Karpas-422 (cell line): ENCODE measurements around the gene PRKAR2B. TPM values are rescaled to one million over a fixed set of nuclear protein-coding genes. Genes with fewer than 3 reads are reported as not detected.

Experiments used
- DNase-seq: peaks from one replicate; pipeline ENCODE4 v3.0.0-alpha.2; 2015
- H2AFZ ChIP-seq: fragments of 200-600 bp; sonication (generic); 2 replicates; pipeline ENCODE4 v1.6.1; 2014; ENCODE audit warnings: antibody characterized with exemption, low read length, mixed read lengths
- H3K27ac ChIP-seq: fragments of 200-600 bp; sonication (generic); 2 replicates; pipeline ENCODE4 v1.5.1; 2014; ENCODE audit warnings: mild to moderate bottlenecking, low read length, moderate library complexity
- H3K27me3 ChIP-seq: fragments of 200-600 bp; sonication (generic); 2 replicates; pipeline ENCODE4 v1.6.1; 2014; ENCODE audit warnings: low read length, mixed read lengths
- H3K36me3 ChIP-seq: fragments of 200-600 bp; sonication (generic); 2 replicates; pipeline ENCODE4 v1.6.1; 2014; ENCODE audit warnings: low read length, mixed read lengths; ENCODE audit not compliant: insufficient read depth
- H3K4me1 ChIP-seq: fragments of 200-600 bp; sonication (generic); 2 replicates; pipeline ENCODE4 v1.6.1; 2014; ENCODE audit warnings: mild to moderate bottlenecking, low read length, mixed read lengths
- H3K4me2 ChIP-seq: fragments of 200-600 bp; sonication (generic); 2 replicates; pipeline ENCODE4 v1.6.1; 2014; ENCODE audit warnings: low read length, low read depth, mild to moderate bottlenecking; ENCODE audit not compliant: poor library complexity, severe bottlenecking
- H3K4me3 ChIP-seq: fragments of 200-600 bp; sonication (generic); 2 replicates; pipeline ENCODE4 v1.5.1; 2014; ENCODE audit warnings: mild to moderate bottlenecking, antibody characterized with exemption, low read length, mixed read lengths
- H3K79me2 ChIP-seq: fragments of 200-600 bp; sonication (generic); 2 replicates; pipeline ENCODE4 v1.6.1; 2014; ENCODE audit warnings: mild to moderate bottlenecking, low read length, mixed read lengths
- H3K9ac ChIP-seq: fragments of 200-600 bp; sonication (generic); 2 replicates; pipeline ENCODE4 v1.6.0; 2014; ENCODE audit warnings: low read length
- H3K9me2 ChIP-seq: fragments of 200-600 bp; sonication (generic), shearing (Covaris generic); replicated peaks from 2 replicates; pipeline ENCODE4 v1.6.0; 2014; ENCODE audit warnings: mild to moderate bottlenecking, low read length, moderate library complexity; ENCODE audit not compliant: insufficient read depth
- H3K9me3 ChIP-seq: fragments of 300-700, 200-600 bp; sonication (generic); 2 replicates; pipeline ENCODE4 v1.6.1; 2014; ENCODE audit warnings: low read length, mixed read lengths
- H4K20me1 ChIP-seq: fragments of 200-600 bp; sonication (generic); 2 replicates; pipeline ENCODE4 v1.6.1; 2014; ENCODE audit warnings: mild to moderate bottlenecking, antibody characterized with exemption, low read length, low read depth; ENCODE audit not compliant: insufficient read depth
- total RNA-seq: library from RNA; depleted of rRNA; stranded (reverse); fragments of >200 nt; shearing (Covaris generic); gene quantifications from 2 replicates; pipeline ENCODE4 v1.2.3, GENCODE V29; 2014; ENCODE audit warnings: low replicate concordance

The PRKAR2B gene
- total RNA-seq, 1 experiment from 2014 or later, result 0.67 TPM

DNA sequence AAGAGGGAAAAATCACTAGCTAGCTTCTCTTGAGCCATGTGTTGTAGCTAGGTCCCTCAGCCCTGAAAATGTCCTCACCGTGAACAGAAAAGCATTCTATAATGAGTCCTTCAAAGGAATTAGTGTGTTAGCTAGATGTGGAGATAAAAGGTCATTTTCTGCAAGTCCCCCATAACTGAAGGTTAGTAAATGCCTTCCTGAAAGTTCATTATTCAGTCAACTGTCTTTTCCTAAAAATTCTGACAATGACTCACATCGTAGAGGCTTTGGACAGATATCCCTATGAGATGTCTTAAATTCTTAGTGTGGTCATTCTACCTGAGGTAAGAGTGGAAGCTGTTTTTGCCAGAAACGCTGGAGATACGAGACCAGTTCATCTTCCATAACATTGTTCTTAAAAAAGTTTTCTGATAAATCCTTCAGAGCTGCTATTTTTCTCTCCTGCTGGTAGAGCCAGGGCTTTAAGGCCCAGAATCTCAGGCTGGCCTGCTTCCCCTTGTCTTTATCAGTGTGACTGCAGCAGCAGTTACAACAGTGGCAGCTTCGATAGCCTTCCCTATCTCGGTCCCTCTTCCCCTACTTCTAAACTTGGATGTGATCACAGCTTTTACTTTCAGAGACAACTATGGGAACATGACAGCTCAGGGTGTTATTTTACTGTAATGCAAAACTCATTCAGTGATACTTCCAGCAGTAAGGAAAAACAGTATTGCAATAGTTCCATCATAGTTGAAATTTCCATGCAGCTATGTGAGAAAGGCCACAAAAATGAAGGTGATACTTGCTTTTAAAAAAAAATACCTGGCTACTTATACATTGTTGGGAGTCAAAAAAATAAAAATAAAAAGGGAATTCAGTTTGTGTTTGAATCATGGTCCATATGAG is 37.3 kb upstream of the PRKAR2B start:
- Histone ChIP-seq H3K4me2 (no peak overlapping the region), H3K27ac (no peak overlapping the region), H4K20me1 (no peaks in the 10 kb centered on the region), H3K9me3 (no peaks in the 10 kb centered on the region), H3K4me3 (no peak overlapping the region), H3K27me3 (no peaks in the 10 kb centered on the region), H3K9ac (no peak overlapping the region), H2AFZ (no peak overlapping the region), H3K4me1 (no peaks in the 10 kb centered on the region), H3K79me2 (no peaks in the 10 kb centered on the region), H3K36me3 (no peaks in the 10 kb centered on the region), H3K9me2 (no peaks in the 10 kb centered on the region)
- no peak for DNase-seq

DNA sequence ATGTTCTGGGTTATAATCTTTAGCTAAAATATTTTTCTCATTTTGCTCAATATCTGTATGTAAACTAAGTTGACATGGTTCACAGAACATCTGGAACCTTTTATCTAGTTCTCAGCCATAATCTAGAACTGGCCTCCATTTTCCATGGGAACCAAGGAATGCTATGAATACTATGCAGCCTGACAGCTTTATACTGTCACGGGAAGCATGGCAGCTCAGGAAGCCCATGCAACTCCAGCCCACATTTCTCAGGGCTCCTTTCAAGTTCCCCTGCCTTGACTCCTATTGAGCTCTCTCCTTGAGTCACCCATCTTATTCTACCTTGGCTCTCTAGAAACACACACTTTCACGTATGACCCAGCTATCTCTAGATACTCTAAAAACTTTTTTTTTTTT is 36.6 kb upstream of the PRKAR2B start:
- no peaks in the 10 kb centered on the region for H3K9me2 ChIP-seq
- H3K27ac ChIP-seq, result no peak overlapping the region
- no peaks in the 10 kb centered on the region for H3K9me3 ChIP-seq
- no peaks in the 10 kb centered on the region for H3K27me3 ChIP-seq
- no peak for DNase-seq
- H3K4me3 ChIP-seq, result no peak overlapping the region
- no peaks in the 10 kb centered on the region for H3K36me3 ChIP-seq
- H3K9ac ChIP-seq, result no peak overlapping the region
- no peaks in the 10 kb centered on the region for H3K4me1 ChIP-seq
- H3K79me2 ChIP-seq, result no peaks in the 10 kb centered on the region
- no peaks in the 10 kb centered on the region for H4K20me1 ChIP-seq
- no peak overlapping the region for H3K4me2 ChIP-seq
- no peak overlapping the region for H2AFZ ChIP-seq

DNA sequence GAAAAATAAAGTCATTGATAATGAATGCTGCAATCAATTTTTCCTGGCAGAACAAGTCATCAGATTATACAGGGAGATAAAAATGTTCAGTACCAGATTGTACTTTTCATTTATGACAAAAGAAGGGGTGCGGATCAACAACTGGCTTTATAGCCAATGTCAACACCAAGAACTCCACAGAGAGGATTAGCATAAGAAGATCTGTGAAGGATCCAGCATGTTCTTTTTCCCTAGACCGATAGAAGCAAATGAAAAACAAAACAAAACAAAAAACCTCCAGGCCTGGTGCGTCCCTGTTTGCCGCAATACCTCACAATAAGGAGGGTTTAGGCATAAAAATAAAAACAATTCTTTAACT is 34.7 kb upstream of the PRKAR2B start:
- no peaks in the 10 kb centered on the region for H3K9me2 ChIP-seq
- H3K36me3 ChIP-seq, result no peaks in the 10 kb centered on the region
- H3K27ac ChIP-seq, result no peak overlapping the region
- no peak for DNase-seq
- no peak overlapping the region for H3K4me2 ChIP-seq
- no peaks in the 10 kb centered on the region for H3K79me2 ChIP-seq
- H3K27me3 ChIP-seq, result no peaks in the 10 kb centered on the region
- H3K9ac ChIP-seq, result no peak overlapping the region
- no peaks in the 10 kb centered on the region for H3K9me3 ChIP-seq
- H2AFZ ChIP-seq, result no peak overlapping the region
- H4K20me1 ChIP-seq, result no peaks in the 10 kb centered on the region
- no peak overlapping the region for H3K4me3 ChIP-seq
- H3K4me1 ChIP-seq, result peaks cover 7% of the 10 kb centered on the region; the same call in 1 of the 2 replicates

DNA sequence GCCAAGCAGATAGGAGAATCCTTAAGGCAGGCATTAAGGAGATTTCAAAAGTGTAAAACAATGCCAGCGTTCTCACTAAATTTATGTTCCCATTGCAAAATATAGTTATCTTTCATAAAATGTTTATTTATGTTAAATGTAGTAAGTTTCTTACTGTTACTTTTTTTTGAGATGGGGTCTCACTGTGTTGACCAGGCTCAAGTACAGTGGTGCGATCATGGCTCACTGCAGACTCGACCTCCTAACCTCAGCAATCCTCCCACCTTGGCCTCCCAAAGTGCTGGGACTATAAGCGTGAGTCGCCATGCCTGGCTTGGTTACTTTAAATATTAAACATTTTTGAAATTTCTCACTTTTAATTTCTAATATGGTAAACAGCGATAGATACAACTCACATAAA is 31.8 kb upstream of the PRKAR2B start:
- no peak for DNase-seq
- Histone ChIP-seq H2AFZ (no peak overlapping the region), H4K20me1 (no peaks in the 10 kb centered on the region), H3K9me3 (no peaks in the 10 kb centered on the region), H3K4me1 (peaks cover 7% of the 10 kb centered on the region; the same call in 1 of the 2 replicates), H3K27ac (no peak overlapping the region), H3K79me2 (no peaks in the 10 kb centered on the region), H3K36me3 (no peaks in the 10 kb centered on the region), H3K9me2 (no peaks in the 10 kb centered on the region), H3K27me3 (no peaks in the 10 kb centered on the region), H3K4me3 (no peak overlapping the region), H3K9ac (no peak overlapping the region), H3K4me2 (no peak overlapping the region)

DNA sequence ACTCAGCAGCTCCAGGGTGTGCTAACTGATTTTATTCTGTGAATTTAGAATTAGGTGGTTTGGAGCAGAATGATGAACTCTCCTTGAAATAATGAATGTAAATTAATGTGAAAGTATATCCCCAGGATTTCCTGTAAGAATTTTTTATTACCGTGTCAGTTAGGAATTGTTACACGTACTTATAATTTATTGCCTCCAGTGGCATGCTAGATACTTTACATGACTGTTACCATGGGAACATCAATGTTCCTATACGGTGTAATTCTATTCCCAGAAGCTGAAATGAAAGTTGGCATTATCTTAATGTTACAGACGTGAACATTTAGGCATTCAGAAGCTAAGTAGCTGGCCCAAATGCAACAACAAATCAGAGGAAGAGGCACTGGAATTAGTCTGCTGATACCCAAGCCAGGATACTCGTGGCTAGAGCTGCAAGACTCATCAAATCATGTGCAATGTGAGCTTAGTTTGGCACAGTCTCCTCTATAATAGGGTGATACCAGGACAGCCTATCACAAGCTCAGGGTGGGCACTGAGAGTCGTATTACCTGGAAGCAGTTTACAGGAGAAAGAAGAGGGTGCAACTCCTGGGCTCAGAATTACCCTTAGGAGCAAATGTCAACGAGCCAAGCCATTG is 30.0 kb upstream of the PRKAR2B start:
- Histone ChIP-seq H4K20me1 (no peaks in the 10 kb centered on the region), H3K36me3 (no peaks in the 10 kb centered on the region), H3K27ac (no peak overlapping the region), H2AFZ (no peak overlapping the region), H3K27me3 (no peaks in the 10 kb centered on the region), H3K9ac (no peak overlapping the region), H3K9me3 (no peaks in the 10 kb centered on the region), H3K4me3 (no peak overlapping the region), H3K9me2 (no peaks in the 10 kb centered on the region), H3K4me1 (peaks cover 7% of the 10 kb centered on the region; the same call in 1 of the 2 replicates), H3K79me2 (no peaks in the 10 kb centered on the region), H3K4me2 (no peak overlapping the region)
- DNase-seq, result no peak

DNA sequence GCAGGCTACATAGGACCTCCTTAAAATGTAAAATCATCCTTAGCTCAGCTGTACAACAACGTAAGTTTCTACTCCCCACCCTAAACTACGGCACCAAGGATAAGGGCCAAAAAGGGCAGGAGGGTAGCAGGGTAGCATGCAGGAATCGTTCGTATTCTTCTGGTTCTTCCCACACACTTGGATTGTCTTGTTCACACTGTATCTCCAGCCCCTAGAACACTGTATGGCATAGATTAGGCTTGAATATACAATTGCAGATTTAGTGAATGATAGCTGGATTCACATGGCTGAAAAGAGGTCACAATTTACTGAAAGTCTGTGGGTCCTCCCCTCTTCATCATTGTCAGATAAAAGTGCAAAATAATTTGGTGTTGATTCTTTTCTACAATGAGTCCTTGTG is 28.2 kb upstream of the PRKAR2B start:
- H2AFZ ChIP-seq, result no peak overlapping the region
- no peaks in the 10 kb centered on the region for H3K79me2 ChIP-seq
- no peak overlapping the region for H3K27ac ChIP-seq
- no peaks in the 10 kb centered on the region for H3K9me2 ChIP-seq
- no peak overlapping the region for H3K9ac ChIP-seq
- H3K4me3 ChIP-seq, result no peak overlapping the region
- no peaks in the 10 kb centered on the region for H4K20me1 ChIP-seq
- H3K4me1 ChIP-seq, result peaks cover 7% of the 10 kb centered on the region; the same call in 1 of the 2 replicates
- H3K36me3 ChIP-seq, result no peaks in the 10 kb centered on the region
- no peaks in the 10 kb centered on the region for H3K27me3 ChIP-seq
- no peak overlapping the region for H3K4me2 ChIP-seq
- no peak for DNase-seq
- no peaks in the 10 kb centered on the region for H3K9me3 ChIP-seq

DNA sequence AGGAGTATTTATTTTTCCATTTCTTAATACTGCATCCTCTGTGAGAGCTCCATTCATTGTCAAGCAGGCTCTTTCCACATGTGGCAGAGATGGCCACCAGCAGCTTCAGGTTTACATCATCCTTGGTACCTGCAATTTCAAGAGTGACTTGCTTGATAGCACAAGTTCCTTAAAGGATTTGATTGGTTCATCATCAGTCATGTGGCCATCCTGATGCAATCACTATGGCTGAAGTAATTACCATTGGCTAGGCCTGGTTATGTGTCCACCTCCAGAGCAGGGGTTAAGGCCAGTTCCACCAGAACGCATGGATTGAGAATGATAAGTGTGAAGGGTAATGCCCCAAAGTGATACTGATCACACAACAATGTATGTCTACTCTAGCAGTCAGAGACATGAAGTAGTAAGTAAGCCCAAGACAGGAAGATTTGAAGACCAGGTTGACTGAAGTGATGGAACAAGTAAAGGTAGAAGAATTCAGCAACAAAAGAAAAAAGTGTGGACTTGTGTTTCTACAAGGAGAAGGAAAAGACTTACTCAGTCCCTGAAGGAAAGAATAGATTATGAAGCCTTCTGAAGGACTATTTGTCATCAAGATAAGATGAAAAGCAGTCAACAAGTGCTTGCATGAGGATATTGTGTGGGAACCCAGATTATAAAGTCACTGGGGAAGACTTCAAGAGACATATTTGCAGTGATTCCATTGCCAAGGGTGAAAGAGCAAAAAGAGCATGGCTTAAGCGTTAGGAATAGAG is 26.4 kb upstream of the PRKAR2B start:
- Histone ChIP-seq H3K4me2 (no peak overlapping the region), H3K4me1 (peaks cover 7% of the 10 kb centered on the region; the same call in 1 of the 2 replicates), H3K9ac (no peak overlapping the region), H3K9me3 (no peaks in the 10 kb centered on the region), H3K27me3 (no peaks in the 10 kb centered on the region), H4K20me1 (no peaks in the 10 kb centered on the region), H3K27ac (no peak overlapping the region), H2AFZ (no peak overlapping the region), H3K79me2 (no peaks in the 10 kb centered on the region), H3K9me2 (no peaks in the 10 kb centered on the region), H3K4me3 (no peak overlapping the region), H3K36me3 (no peaks in the 10 kb centered on the region)
- DNase-seq, result no peak

DNA sequence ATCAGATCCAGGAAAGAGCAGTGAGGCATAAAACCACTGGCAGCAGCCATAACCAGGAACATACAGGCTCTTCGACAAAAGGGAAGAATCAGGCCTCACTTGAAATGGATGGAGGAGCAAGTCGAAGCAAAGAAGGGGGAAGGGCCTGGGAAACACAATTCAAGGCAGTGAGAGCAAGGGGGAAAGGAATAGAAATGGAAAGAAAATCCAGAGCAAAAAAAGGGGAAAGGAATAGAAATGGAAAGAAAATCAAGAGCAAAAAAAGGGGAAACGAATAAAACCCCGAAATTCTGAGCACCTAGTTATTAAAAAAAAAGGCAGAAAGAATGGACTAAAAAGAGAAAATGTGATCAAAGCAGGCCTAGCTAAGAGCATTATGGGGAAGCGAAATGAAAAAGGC is 24.1 kb upstream of the PRKAR2B start:
- Histone ChIP-seq H3K4me3 (no peak overlapping the region), H2AFZ (no peak overlapping the region), H3K9ac (no peak overlapping the region), H3K9me2 (no peaks in the 10 kb centered on the region), H3K79me2 (no peaks in the 10 kb centered on the region), H3K9me3 (no peaks in the 10 kb centered on the region), H3K27ac (no peak overlapping the region), H3K4me1 (no peaks in the 10 kb centered on the region), H3K27me3 (no peaks in the 10 kb centered on the region), H3K4me2 (no peak overlapping the region), H3K36me3 (no peaks in the 10 kb centered on the region), H4K20me1 (no peaks in the 10 kb centered on the region)
- DNase-seq, result no peak
